ENCODE results near the gene CHPF2.

DNA sequence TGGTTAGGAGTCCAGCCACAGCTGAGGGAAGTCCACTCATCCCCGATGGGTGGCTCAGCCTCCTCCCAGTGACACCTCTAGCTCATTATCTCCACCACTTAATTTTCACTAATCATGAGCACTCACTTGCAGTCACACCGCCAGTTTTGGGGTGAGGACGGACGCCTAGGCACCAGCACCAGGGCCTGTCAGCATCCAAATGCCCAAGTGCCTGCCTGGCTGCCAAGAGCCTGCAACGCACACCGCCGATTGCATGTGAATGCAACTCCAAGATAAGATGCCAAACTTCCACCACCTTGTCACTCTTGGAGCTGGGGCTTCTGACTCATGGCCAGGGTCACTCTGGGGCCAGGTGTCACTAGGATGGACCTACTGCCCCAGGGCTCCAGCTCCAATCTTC is 40.6 kb downstream of the CHPF2 start:
- TF ChIP-seq, protein P1, sequence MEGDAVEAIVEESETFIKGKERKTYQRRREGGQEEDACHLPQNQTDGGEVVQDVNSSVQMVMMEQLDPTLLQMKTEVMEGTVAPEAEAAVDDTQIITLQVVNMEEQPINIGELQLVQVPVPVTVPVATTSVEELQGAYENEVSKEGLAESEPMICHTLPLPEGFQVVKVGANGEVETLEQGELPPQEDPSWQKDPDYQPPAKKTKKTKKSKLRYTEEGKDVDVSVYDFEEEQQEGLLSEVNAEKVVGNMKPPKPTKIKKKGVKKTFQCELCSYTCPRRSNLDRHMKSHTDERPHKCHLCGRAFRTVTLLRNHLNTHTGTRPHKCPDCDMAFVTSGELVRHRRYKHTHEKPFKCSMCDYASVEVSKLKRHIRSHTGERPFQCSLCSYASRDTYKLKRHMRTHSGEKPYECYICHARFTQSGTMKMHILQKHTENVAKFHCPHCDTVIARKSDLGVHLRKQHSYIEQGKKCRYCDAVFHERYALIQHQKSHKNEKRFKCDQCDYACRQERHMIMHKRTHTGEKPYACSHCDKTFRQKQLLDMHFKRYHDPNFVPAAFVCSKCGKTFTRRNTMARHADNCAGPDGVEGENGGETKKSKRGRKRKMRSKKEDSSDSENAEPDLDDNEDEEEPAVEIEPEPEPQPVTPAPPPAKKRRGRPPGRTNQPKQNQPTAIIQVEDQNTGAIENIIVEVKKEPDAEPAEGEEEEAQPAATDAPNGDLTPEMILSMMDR (IDR thresholded peaks at IDR 0.05): no peak
- no peak for TF ChIP-seq POLR2AphosphoS5 (IDR thresholded peaks at IDR 0.05)

Measured in prostate gland (tissue), 2 donors.